Measurements from ENCODE around the gene FZR1.

Gene FZR1

DNA sequence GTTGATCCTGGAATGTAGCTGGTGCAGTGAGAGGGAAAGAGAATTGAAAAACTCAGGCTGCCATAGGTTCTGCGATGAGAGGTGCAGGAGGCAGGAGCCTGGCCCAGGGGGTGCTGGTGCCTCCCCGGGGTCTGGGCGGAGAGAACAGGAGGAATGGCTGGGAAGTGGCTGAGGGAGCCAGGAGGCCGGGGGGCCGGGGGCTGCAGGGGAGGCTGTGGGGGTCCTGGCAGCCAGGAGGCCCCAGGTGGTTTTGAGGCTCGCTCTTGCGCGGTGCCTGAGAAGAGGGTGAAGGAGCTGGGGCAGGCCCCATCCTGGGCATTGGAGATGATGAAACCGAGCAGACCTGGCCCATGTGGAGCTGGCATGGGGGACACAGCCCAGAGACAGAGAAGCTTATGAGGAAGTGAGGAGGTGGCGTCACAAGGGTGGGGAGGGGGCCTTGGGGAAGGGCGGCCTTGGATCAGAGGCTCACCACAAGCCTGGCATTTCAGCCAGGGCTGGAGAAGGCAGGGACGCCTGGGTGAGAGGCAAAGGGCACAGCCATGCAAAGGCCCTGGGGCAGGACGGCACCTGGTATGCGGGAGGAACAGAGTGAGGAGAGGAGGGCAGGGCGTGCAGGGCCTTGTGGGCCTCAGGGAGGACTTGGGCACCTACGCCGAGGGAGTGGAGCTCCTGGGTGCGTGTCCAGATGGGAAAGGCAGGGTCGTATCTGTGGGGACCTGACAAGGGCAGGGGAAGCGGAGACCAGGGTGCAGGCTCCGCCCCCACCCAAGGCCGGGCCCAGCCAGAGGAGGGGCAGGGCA is 31.5 kb downstream of the FZR1 start:
- Histone ChIP-seq H3K4me3 (ENCODE audit: low read length in 2 of 2) (no peak overlapping the region), H3K36me3 (ENCODE audit: control insufficient read depth in 2 of 2, insufficient read depth in 2 of 2, low read length in 2 of 2) (peaks cover 25 to 29% of the 10 kb centered on the region in 2 donors), H3K9me3 (ENCODE audit: control insufficient read depth in 2 of 2, low read length in 2 of 2) (no peaks in the 10 kb centered on the region), H3K4me1 (ENCODE audit: control insufficient read depth in 2 of 2, insufficient read depth in 2 of 2, low read length in 2 of 2) (no peaks in the 10 kb centered on the region), H3K9ac (ENCODE audit: low read depth in 1 of 2, low read length in 2 of 2) (no peak overlapping the region), H3K27ac (ENCODE audit: low read depth in 2 of 2, low read length in 2 of 2) (no peak overlapping the region), H3K27me3 (ENCODE audit: control insufficient read depth in 2 of 2, insufficient read depth in 2 of 2, low read length in 2 of 2) (no peaks in the 10 kb centered on the region)

GRCh38 chr19:3538258-3538929 is 32.3 kb downstream of the FZR1 start:
- no peak overlapping the region for H3K9ac ChIP-seq (ENCODE audit: low read depth in 1 of 2, low read length in 2 of 2)
- peaks cover 18 to 23% of the 10 kb centered on the region in 2 donors for H3K36me3 ChIP-seq (ENCODE audit: control insufficient read depth in 2 of 2, insufficient read depth in 2 of 2, low read length in 2 of 2)
- H3K27me3 ChIP-seq (ENCODE audit: control insufficient read depth in 2 of 2, insufficient read depth in 2 of 2, low read length in 2 of 2), result no peaks in the 10 kb centered on the region
- H3K27ac ChIP-seq (ENCODE audit: low read depth in 2 of 2, low read length in 2 of 2), result no peak overlapping the region
- no peaks in the 10 kb centered on the region for H3K4me1 ChIP-seq (ENCODE audit: control insufficient read depth in 2 of 2, insufficient read depth in 2 of 2, low read length in 2 of 2)
- no peak overlapping the region for H3K4me3 ChIP-seq (ENCODE audit: low read length in 2 of 2)
- no peaks in the 10 kb centered on the region for H3K9me3 ChIP-seq (ENCODE audit: control insufficient read depth in 2 of 2, low read length in 2 of 2)

DNA sequence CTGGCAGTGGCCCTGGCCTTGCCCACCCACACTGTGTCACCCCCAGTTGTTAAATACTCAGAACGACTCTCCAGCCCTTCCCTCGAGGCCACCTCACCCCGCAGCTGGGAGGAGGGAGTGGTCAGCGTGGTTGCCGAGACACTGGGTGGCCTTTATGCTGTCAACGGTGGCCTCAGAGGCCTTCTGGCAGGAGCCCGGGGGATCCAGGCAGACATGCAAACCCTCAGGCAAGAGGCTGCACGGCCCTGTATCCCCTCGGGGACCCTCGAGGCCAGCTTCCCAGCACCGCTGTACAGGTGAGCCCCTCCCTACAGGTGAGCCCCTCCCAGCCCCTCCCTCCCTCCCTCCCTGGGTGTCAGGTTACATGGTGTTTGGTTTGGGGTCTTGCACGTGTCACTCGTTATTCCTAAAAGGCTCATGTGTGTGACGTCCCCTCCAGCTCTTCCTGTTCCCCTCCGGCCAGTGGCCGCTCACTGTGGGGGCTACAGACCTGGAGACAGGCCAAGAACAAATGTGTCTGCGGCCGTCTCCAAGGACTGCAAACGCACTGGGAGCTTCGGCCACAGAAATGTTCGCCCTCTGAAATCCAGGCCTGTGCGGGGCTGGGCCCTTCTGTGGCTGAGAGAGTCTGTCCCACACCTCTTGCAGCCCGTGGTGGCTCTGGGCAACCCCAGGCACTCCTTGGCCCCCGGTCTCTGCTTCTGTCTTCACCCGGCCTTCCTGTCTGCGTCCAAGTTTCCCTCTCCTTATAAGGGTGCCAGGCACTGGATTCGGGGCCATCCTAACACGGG is 33.0 kb downstream of the FZR1 start, which contains the start of gene TEKTIP1:
Gene TEKTIP1, plus strand, starts transcription at position 210 of the 791 bp plus-strand sequence. Its CDS starts 4 bp downstream, at position 214.
- Histone ChIP-seq H3K4me3 (ENCODE audit: low read length in 2 of 2) (no peak within 1 kb of the TSS), H3K36me3 (ENCODE audit: control insufficient read depth in 2 of 2, insufficient read depth in 2 of 2, low read length in 2 of 2) (peaks cover 14 to 18% of the 10 kb centered on the region in 2 donors), H3K27me3 (ENCODE audit: control insufficient read depth in 2 of 2, insufficient read depth in 2 of 2, low read length in 2 of 2) (no peaks in the 10 kb centered on the region), H3K4me1 (ENCODE audit: control insufficient read depth in 2 of 2, insufficient read depth in 2 of 2, low read length in 2 of 2) (no peaks in the 10 kb centered on the region), H3K27ac (ENCODE audit: low read depth in 2 of 2, low read length in 2 of 2) (no peak within 1 kb of the TSS), H3K9me3 (ENCODE audit: control insufficient read depth in 2 of 2, low read length in 2 of 2) (no peaks in the 10 kb centered on the region), H3K9ac (ENCODE audit: low read depth in 1 of 2, low read length in 2 of 2) (no peak within 1 kb of the TSS)

DNA sequence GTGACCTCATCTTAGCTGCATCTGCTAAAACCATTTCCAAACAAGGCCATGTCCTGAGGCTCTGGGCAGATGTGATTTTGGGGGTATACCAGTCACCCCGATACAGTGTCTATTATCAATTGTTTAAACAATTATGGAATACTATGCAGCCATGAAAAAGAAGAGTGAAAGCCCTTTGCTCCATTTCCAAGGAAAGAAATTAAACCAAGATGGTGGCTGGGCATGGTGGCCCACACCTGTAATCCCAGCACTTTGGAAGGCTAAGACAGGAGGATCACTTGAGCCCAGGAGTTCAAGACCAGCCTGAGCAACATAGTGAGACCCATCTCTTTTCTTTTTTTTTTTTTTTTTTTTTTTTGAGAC is 33.6 kb downstream of the FZR1 start:
- H3K4me1 ChIP-seq (ENCODE audit: control insufficient read depth in 2 of 2, insufficient read depth in 2 of 2, low read length in 2 of 2), result no peaks in the 10 kb centered on the region
- H3K27ac ChIP-seq (ENCODE audit: low read depth in 2 of 2, low read length in 2 of 2), result no peak overlapping the region

DNA sequence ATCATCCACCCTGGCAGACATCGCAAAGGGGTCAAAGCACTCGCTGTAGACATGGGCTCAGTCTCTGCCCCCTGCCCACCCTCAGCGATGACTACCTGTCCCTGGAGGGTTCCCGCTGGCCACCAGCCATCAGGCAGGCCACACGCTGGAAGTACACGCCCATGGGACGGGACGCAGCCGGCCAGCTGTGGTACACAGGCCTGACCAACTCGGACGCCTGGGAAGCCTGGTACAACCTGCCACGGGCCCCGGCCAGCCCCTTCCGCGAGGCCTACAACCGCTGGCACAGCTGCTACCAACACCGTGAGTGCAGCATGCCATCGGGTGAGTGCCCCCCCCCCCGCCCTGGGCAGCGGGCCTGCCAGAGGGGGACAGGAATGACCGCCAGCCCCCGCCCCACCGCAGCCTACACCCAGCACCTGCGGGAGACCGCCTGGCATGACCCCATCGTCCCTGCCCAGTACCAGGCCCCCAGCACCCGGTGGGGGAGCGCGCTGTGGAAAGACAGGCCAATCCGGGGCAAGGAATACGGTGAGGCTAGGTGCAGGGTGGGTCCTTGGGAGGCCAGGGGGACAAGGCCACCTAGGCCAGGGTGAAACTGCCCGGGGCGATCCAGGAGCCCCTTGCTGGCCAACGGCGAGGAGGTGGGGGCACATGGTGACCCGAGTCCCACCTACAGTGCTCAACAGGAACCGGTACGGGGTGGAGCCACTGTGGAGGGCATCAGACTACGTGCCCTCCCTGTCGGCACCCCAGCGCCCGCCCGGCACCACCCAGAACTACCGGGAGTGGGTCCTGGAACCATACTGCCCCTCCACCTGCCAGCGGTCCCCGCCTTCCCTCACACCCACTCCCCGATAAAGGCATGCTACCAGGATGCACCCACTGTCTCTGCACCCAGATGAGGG is 37.3 kb downstream of the FZR1 start:
- H3K27ac ChIP-seq (ENCODE audit: low read depth in 2 of 2, low read length in 2 of 2), result no peak overlapping the region
- peaks cover 2 to 6% of the 10 kb centered on the region in 2 donors for H3K36me3 ChIP-seq (ENCODE audit: control insufficient read depth in 2 of 2, insufficient read depth in 2 of 2, low read length in 2 of 2)
- H3K9ac ChIP-seq (ENCODE audit: low read depth in 1 of 2, low read length in 2 of 2), result no peak overlapping the region
- H3K27me3 ChIP-seq (ENCODE audit: control insufficient read depth in 2 of 2, insufficient read depth in 2 of 2, low read length in 2 of 2), result no peaks in the 10 kb centered on the region
- H3K4me1 ChIP-seq (ENCODE audit: control insufficient read depth in 2 of 2, insufficient read depth in 2 of 2, low read length in 2 of 2), result no peaks in the 10 kb centered on the region
- no peaks in the 10 kb centered on the region for H3K9me3 ChIP-seq (ENCODE audit: control insufficient read depth in 2 of 2, low read length in 2 of 2)
- no peak overlapping the region for H3K4me3 ChIP-seq (ENCODE audit: low read length in 2 of 2)

More for the DNA sequence above, 33.6 kb downstream of the FZR1 start:
- Histone ChIP-seq H3K36me3 (ENCODE audit: control insufficient read depth in 2 of 2, insufficient read depth in 2 of 2, low read length in 2 of 2) (peaks cover 9 to 14% of the 10 kb centered on the region in 2 donors), H3K27me3 (ENCODE audit: control insufficient read depth in 2 of 2, insufficient read depth in 2 of 2, low read length in 2 of 2) (no peaks in the 10 kb centered on the region), H3K9me3 (ENCODE audit: control insufficient read depth in 2 of 2, low read length in 2 of 2) (no peaks in the 10 kb centered on the region), H3K4me3 (ENCODE audit: low read length in 2 of 2) (no peak overlapping the region), H3K9ac (ENCODE audit: low read depth in 1 of 2, low read length in 2 of 2) (no peak overlapping the region)

DNA sequence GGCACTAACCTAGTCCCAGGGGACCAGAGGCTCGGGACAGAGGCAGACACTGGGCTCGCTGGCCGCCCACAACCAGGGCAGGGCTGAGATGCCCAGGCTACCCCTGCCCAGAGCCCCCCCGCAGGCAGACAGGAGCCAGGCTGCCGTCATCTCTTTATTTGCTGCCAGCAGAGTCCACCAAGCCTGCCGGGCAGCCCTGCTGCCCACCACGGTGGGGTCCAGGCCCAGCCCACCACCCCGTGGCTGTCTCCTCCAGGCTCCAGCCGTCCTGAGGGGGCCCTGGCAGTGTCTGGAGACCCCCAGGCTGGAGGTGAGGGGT is 37.9 kb downstream of the FZR1 start:
- H3K4me3 ChIP-seq (ENCODE audit: low read length in 2 of 2), result no peak overlapping the region
- no peaks in the 10 kb centered on the region for H3K4me1 ChIP-seq (ENCODE audit: control insufficient read depth in 2 of 2, insufficient read depth in 2 of 2, low read length in 2 of 2)
- no peaks in the 10 kb centered on the region for H3K9me3 ChIP-seq (ENCODE audit: control insufficient read depth in 2 of 2, low read length in 2 of 2)
- H3K36me3 ChIP-seq (ENCODE audit: control insufficient read depth in 2 of 2, insufficient read depth in 2 of 2, low read length in 2 of 2), result peaks cover 0 to 6% of the 10 kb centered on the region in 2 donors
- no peaks in the 10 kb centered on the region for H3K27me3 ChIP-seq (ENCODE audit: control insufficient read depth in 2 of 2, insufficient read depth in 2 of 2, low read length in 2 of 2)
- no peak overlapping the region for H3K27ac ChIP-seq (ENCODE audit: low read depth in 2 of 2, low read length in 2 of 2)
- no peak overlapping the region for H3K9ac ChIP-seq (ENCODE audit: low read depth in 1 of 2, low read length in 2 of 2)

- Histone ChIP-seq H3K9ac (ENCODE audit: low read depth in 1 of 2, low read length in 2 of 2) (no peak overlapping the region), H3K27ac (ENCODE audit: low read depth in 2 of 2, low read length in 2 of 2) (no peak overlapping the region), H3K27me3 (ENCODE audit: control insufficient read depth in 2 of 2, insufficient read depth in 2 of 2, low read length in 2 of 2) (no peaks in the 10 kb centered on the region), H3K4me3 (ENCODE audit: low read length in 2 of 2) (no peak overlapping the region), H3K36me3 (ENCODE audit: control insufficient read depth in 2 of 2, insufficient read depth in 2 of 2, low read length in 2 of 2) (peaks cover 0 to 6% of the 10 kb centered on the region in 2 donors), H3K4me1 (ENCODE audit: control insufficient read depth in 2 of 2, insufficient read depth in 2 of 2, low read length in 2 of 2) (no peaks in the 10 kb centered on the region), H3K9me3 (ENCODE audit: control insufficient read depth in 2 of 2, low read length in 2 of 2) (no peaks in the 10 kb centered on the region)
Observed at GRCh38 chr19:3544742-3545668, 38.9 kb downstream of the FZR1 start.

GRCh38 chr19:3545669-3546034 is 39.5 kb downstream of the FZR1 start:
- Histone ChIP-seq H3K9ac (ENCODE audit: low read depth in 1 of 2, low read length in 2 of 2) (no peak overlapping the region), H3K27ac (ENCODE audit: low read depth in 2 of 2, low read length in 2 of 2) (no peak overlapping the region), H3K27me3 (ENCODE audit: control insufficient read depth in 2 of 2, insufficient read depth in 2 of 2, low read length in 2 of 2) (no peaks in the 10 kb centered on the region), H3K4me3 (ENCODE audit: low read length in 2 of 2) (no peak overlapping the region), H3K4me1 (ENCODE audit: control insufficient read depth in 2 of 2, insufficient read depth in 2 of 2, low read length in 2 of 2) (no peaks in the 10 kb centered on the region), H3K36me3 (ENCODE audit: control insufficient read depth in 2 of 2, insufficient read depth in 2 of 2, low read length in 2 of 2) (peaks cover 0 to 7% of the 10 kb centered on the region in 2 donors), H3K9me3 (ENCODE audit: control insufficient read depth in 2 of 2, low read length in 2 of 2) (no peaks in the 10 kb centered on the region)

DNA sequence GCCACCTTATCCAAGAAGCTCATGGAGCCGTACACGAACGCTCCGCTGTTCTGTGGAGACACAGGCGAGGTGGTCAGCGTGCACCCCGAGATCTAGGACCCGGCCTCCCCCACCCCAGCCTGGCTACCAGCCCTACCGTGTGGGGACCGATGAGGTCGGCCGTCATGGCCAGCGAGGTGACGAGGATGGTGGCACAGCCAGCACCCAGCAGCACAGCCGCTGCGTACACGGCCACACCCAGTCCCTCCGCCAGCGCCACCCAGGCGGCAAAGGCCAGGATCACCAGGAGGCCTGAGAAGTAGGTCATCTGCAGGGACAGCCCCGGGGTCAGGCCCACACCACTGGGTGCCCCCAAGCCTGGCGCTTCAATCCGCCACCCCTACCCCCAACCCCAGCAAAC is 40.0 kb downstream of the FZR1 start:
- no peaks in the 10 kb centered on the region for H3K9me3 ChIP-seq (ENCODE audit: control insufficient read depth in 2 of 2, low read length in 2 of 2)
- no peaks in the 10 kb centered on the region for H3K4me1 ChIP-seq (ENCODE audit: control insufficient read depth in 2 of 2, insufficient read depth in 2 of 2, low read length in 2 of 2)
- H3K4me3 ChIP-seq (ENCODE audit: low read length in 2 of 2), result no peak overlapping the region
- H3K27ac ChIP-seq (ENCODE audit: low read depth in 2 of 2, low read length in 2 of 2), result no peak overlapping the region
- no peak overlapping the region for H3K9ac ChIP-seq (ENCODE audit: low read depth in 1 of 2, low read length in 2 of 2)
- peaks cover 0 to 9% of the 10 kb centered on the region in 2 donors for H3K36me3 ChIP-seq (ENCODE audit: control insufficient read depth in 2 of 2, insufficient read depth in 2 of 2, low read length in 2 of 2)
- H3K27me3 ChIP-seq (ENCODE audit: control insufficient read depth in 2 of 2, insufficient read depth in 2 of 2, low read length in 2 of 2), result no peaks in the 10 kb centered on the region
